Karpas-422 (cell line): ENCODE results near the gene AK5. TPM values are rescaled to one million over a fixed set of nuclear protein-coding genes. Genes with fewer than 3 reads are reported as not detected.
"Not testable (repeated sequence)": the region's sequence is repeated elsewhere in the genome, so short reads cannot be mapped to it uniquely, and the experiment has no call there.

Experiments used
- DNase-seq: peaks from one replicate; pipeline ENCODE4 v3.0.0-alpha.2; 2015
- H2AFZ ChIP-seq: fragments of 200-600 bp; sonication (generic); 2 replicates; pipeline ENCODE4 v1.6.1; 2014; ENCODE audit warnings: antibody characterized with exemption, low read length, mixed read lengths
- H3K27ac ChIP-seq: fragments of 200-600 bp; sonication (generic); 2 replicates; pipeline ENCODE4 v1.5.1; 2014; ENCODE audit warnings: mild to moderate bottlenecking, low read length, moderate library complexity
- H3K27me3 ChIP-seq: fragments of 200-600 bp; sonication (generic); 2 replicates; pipeline ENCODE4 v1.6.1; 2014; ENCODE audit warnings: low read length, mixed read lengths
- H3K36me3 ChIP-seq: fragments of 200-600 bp; sonication (generic); 2 replicates; pipeline ENCODE4 v1.6.1; 2014; ENCODE audit warnings: low read length, mixed read lengths; ENCODE audit not compliant: insufficient read depth
- H3K4me1 ChIP-seq: fragments of 200-600 bp; sonication (generic); 2 replicates; pipeline ENCODE4 v1.6.1; 2014; ENCODE audit warnings: mild to moderate bottlenecking, low read length, mixed read lengths
- H3K4me2 ChIP-seq: fragments of 200-600 bp; sonication (generic); 2 replicates; pipeline ENCODE4 v1.6.1; 2014; ENCODE audit warnings: low read length, low read depth, mild to moderate bottlenecking; ENCODE audit not compliant: poor library complexity, severe bottlenecking
- H3K4me3 ChIP-seq: fragments of 200-600 bp; sonication (generic); 2 replicates; pipeline ENCODE4 v1.5.1; 2014; ENCODE audit warnings: mild to moderate bottlenecking, antibody characterized with exemption, low read length, mixed read lengths
- H3K79me2 ChIP-seq: fragments of 200-600 bp; sonication (generic); 2 replicates; pipeline ENCODE4 v1.6.1; 2014; ENCODE audit warnings: mild to moderate bottlenecking, low read length, mixed read lengths
- H3K9ac ChIP-seq: fragments of 200-600 bp; sonication (generic); 2 replicates; pipeline ENCODE4 v1.6.0; 2014; ENCODE audit warnings: low read length
- H3K9me2 ChIP-seq: fragments of 200-600 bp; sonication (generic), shearing (Covaris generic); replicated peaks from 2 replicates; pipeline ENCODE4 v1.6.0; 2014; ENCODE audit warnings: mild to moderate bottlenecking, low read length, moderate library complexity; ENCODE audit not compliant: insufficient read depth
- H3K9me3 ChIP-seq: fragments of 300-700, 200-600 bp; sonication (generic); 2 replicates; pipeline ENCODE4 v1.6.1; 2014; ENCODE audit warnings: low read length, mixed read lengths
- H4K20me1 ChIP-seq: fragments of 200-600 bp; sonication (generic); 2 replicates; pipeline ENCODE4 v1.6.1; 2014; ENCODE audit warnings: mild to moderate bottlenecking, antibody characterized with exemption, low read length, low read depth; ENCODE audit not compliant: insufficient read depth
- total RNA-seq: library from RNA; depleted of rRNA; stranded (reverse); fragments of >200 nt; shearing (Covaris generic); gene quantifications from 2 replicates; pipeline ENCODE4 v1.2.3, GENCODE V29; 2014; ENCODE audit warnings: low replicate concordance

Gene AK5
- total RNA-seq, 1 experiment from 2014 or later = not detected

- not testable (repeated sequence) for H2AFZ ChIP-seq, H3K9ac ChIP-seq, H3K36me3 ChIP-seq, H3K9me2 ChIP-seq, H3K79me2 ChIP-seq, H3K27ac ChIP-seq, H4K20me1 ChIP-seq, H3K4me3 ChIP-seq, DNase-seq, H3K27me3 ChIP-seq, H3K9me3 ChIP-seq, H3K4me2 ChIP-seq
- peaks cover 13% of the 10 kb centered on the region for H3K4me1 ChIP-seq
These were observed 230.8 kb downstream of the AK5 start for GRCh38 chr1:77512650-77513049.

GRCh38 chr1:77513839-77514763 lies 232.3 kb downstream of the AK5 start:
- no peak for DNase-seq
- H3K9me3 ChIP-seq = no peaks in the 10 kb centered on the region
- no peaks in the 10 kb centered on the region for H3K79me2 ChIP-seq
- H3K36me3 ChIP-seq = no peaks in the 10 kb centered on the region
- no peak overlapping the region for H3K27ac ChIP-seq
- H3K27me3 ChIP-seq = no peaks in the 10 kb centered on the region
- no peaks in the 10 kb centered on the region for H3K9me2 ChIP-seq
- no peak overlapping the region for H2AFZ ChIP-seq
- H3K4me1 ChIP-seq = peaks cover 13% of the 10 kb centered on the region
- no peaks in the 10 kb centered on the region for H4K20me1 ChIP-seq
- H3K4me3 ChIP-seq = no peak overlapping the region
- no peak overlapping the region for H3K4me2 ChIP-seq
- no peak overlapping the region for H3K9ac ChIP-seq

- no peak overlapping the region for H2AFZ ChIP-seq
- H3K4me2 ChIP-seq = no peak overlapping the region
- no peak overlapping the region for H3K9ac ChIP-seq
These were observed 233.3 kb downstream of the AK5 start for GRCh38 chr1:77514921-77515776.

GRCh38 chr1:77516106-77516505 lies 234.3 kb downstream of the AK5 start:
- H3K27me3 ChIP-seq = no peaks in the 10 kb centered on the region
- H3K9me3 ChIP-seq = no peaks in the 10 kb centered on the region
- no peaks in the 10 kb centered on the region for H3K36me3 ChIP-seq
- no peak overlapping the region for H3K27ac ChIP-seq
- no peaks in the 10 kb centered on the region for H3K79me2 ChIP-seq
- H3K4me3 ChIP-seq = no peak overlapping the region
- H3K4me1 ChIP-seq = peaks cover 13% of the 10 kb centered on the region
- no peaks in the 10 kb centered on the region for H3K9me2 ChIP-seq
- H3K4me2 ChIP-seq = no peak overlapping the region
- H4K20me1 ChIP-seq = no peaks in the 10 kb centered on the region
- no peak for DNase-seq
- no peak overlapping the region for H3K9ac ChIP-seq
- no peak overlapping the region for H2AFZ ChIP-seq

More at GRCh38 chr1:77514921-77515776, 233.3 kb downstream of the AK5 start:
- Histone ChIP-seq H3K4me3 (no peak overlapping the region), H3K9me2 (no peaks in the 10 kb centered on the region), H3K9me3 (no peaks in the 10 kb centered on the region), H3K36me3 (no peaks in the 10 kb centered on the region), H3K27me3 (no peaks in the 10 kb centered on the region), H3K27ac (no peak overlapping the region), H3K4me1 (peaks cover 13% of the 10 kb centered on the region), H3K79me2 (no peaks in the 10 kb centered on the region), H4K20me1 (no peaks in the 10 kb centered on the region)
- DNase-seq = peak; percentile 61

GRCh38 chr1:77524038-77524437 lies 242.2 kb downstream of the AK5 start:
- no peak for DNase-seq
- H3K79me2 ChIP-seq = no peaks in the 10 kb centered on the region
- no peaks in the 10 kb centered on the region for H3K36me3 ChIP-seq
- no peaks in the 10 kb centered on the region for H3K9me2 ChIP-seq
- H3K9ac ChIP-seq = no peak overlapping the region
- H3K4me2 ChIP-seq = no peak overlapping the region
- no peaks in the 10 kb centered on the region for H3K4me1 ChIP-seq
- H2AFZ ChIP-seq = no peak overlapping the region
- H3K27me3 ChIP-seq = no peaks in the 10 kb centered on the region
- no peak overlapping the region for H3K27ac ChIP-seq
- no peak overlapping the region for H3K4me3 ChIP-seq
- H3K9me3 ChIP-seq = no peaks in the 10 kb centered on the region
- no peaks in the 10 kb centered on the region for H4K20me1 ChIP-seq

- H2AFZ ChIP-seq, H3K9ac ChIP-seq, H3K9me2 ChIP-seq, H3K4me3 ChIP-seq, H3K79me2 ChIP-seq, H3K4me1 ChIP-seq, H4K20me1 ChIP-seq, H3K9me3 ChIP-seq, H3K4me2 ChIP-seq, H3K27me3 ChIP-seq, DNase-seq, H3K36me3 ChIP-seq, H3K27ac ChIP-seq: not testable (repeated sequence)
These were observed 249.3 kb downstream of the AK5 start for GRCh38 chr1:77531149-77531548.

- H3K36me3 ChIP-seq, H2AFZ ChIP-seq, H3K4me1 ChIP-seq, H3K9ac ChIP-seq, H4K20me1 ChIP-seq, H3K9me3 ChIP-seq, H3K79me2 ChIP-seq, H3K27ac ChIP-seq, H3K27me3 ChIP-seq, H3K9me2 ChIP-seq, H3K4me2 ChIP-seq, H3K4me3 ChIP-seq, DNase-seq: not testable (repeated sequence)
These were observed 249.9 kb downstream of the AK5 start for GRCh38 chr1:77531596-77532280.

GRCh38 chr1:77532641-77533040 lies 250.8 kb downstream of the AK5 start:
- H3K27ac ChIP-seq = no peak overlapping the region
- H3K4me1 ChIP-seq = no peaks in the 10 kb centered on the region
- DNase-seq = no peak
- no peaks in the 10 kb centered on the region for H3K36me3 ChIP-seq
- no peak overlapping the region for H3K4me3 ChIP-seq
- H2AFZ ChIP-seq = no peak overlapping the region
- no peaks in the 10 kb centered on the region for H3K9me2 ChIP-seq
- H3K27me3 ChIP-seq = no peaks in the 10 kb centered on the region
- no peak overlapping the region for H3K9ac ChIP-seq
- H3K9me3 ChIP-seq = no peaks in the 10 kb centered on the region
- H3K4me2 ChIP-seq = no peak overlapping the region
- no peaks in the 10 kb centered on the region for H3K79me2 ChIP-seq
- H4K20me1 ChIP-seq = no peaks in the 10 kb centered on the region
